Right lobe of liver (tissue), 4 donors: ENCODE data around the gene AOX1.

Experiments
- POLR2A ChIP-seq: fragments of 450-650 bp; IDR thresholded peaks from one replicate; pipeline ENCODE4 v1.6.1; 2017; ENCODE audit warnings: antibody characterized with exemption, mild to moderate bottlenecking
- TF ChIP-seq, protein P1 (sequence below), 4 donors: fragments of 200-600 bp in 3 of 4; fragments of 450-650 bp in 1 of 4; IDR thresholded peaks; one replicate each; pipeline versions ENCODE4 v1.5.1 to v1.8.0; 2016 to 2022; ENCODE audit warnings: antibody characterized with exemption in 4 of 4, mild to moderate bottlenecking in 2 of 4
- donor health status: DM: no; HTN: no; CAD: no.
- donor health status: DM: no; HTN: no; CAD: no.
- donor health status: DM: no; HTN: yes; CAD: no.

DNA sequence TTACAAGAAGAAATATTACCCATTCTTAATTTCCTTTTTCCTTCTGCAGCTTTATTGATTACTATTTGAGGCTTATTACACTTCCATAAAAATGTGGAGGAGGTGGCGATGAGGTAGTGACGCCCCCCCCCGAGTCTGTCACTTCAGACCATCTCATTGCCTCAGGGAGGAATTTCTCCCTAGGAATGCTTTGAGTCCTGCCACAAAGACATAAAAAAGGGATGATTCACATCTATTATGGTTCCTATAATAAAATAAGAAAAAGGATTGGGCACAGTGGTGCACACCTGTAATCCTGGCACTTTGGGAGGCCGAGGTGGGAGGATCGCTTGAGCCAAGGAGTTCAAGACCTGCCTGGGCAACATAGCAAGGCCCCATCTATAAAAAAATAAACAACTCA, 93.7 kb downstream of the AOX1 start:
- TF ChIP-seq, protein P1, sequence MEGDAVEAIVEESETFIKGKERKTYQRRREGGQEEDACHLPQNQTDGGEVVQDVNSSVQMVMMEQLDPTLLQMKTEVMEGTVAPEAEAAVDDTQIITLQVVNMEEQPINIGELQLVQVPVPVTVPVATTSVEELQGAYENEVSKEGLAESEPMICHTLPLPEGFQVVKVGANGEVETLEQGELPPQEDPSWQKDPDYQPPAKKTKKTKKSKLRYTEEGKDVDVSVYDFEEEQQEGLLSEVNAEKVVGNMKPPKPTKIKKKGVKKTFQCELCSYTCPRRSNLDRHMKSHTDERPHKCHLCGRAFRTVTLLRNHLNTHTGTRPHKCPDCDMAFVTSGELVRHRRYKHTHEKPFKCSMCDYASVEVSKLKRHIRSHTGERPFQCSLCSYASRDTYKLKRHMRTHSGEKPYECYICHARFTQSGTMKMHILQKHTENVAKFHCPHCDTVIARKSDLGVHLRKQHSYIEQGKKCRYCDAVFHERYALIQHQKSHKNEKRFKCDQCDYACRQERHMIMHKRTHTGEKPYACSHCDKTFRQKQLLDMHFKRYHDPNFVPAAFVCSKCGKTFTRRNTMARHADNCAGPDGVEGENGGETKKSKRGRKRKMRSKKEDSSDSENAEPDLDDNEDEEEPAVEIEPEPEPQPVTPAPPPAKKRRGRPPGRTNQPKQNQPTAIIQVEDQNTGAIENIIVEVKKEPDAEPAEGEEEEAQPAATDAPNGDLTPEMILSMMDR (IDR thresholded peaks at IDR 0.05): no peak
- TF ChIP-seq POLR2A: no peak
